CD4-positive, alpha-beta T cell treated with Interleukin-6 at 100 ng/mL for 8 hours (primary cell): ENCODE measurements around the gene FAM53B.

Experiments used
- DNase-seq: peaks from one replicate; pipeline ENCODE4 v3.0.0-alpha.2; 2020; ENCODE audit warnings: mixed read lengths, low spot score

The FAM53B gene

DNA sequence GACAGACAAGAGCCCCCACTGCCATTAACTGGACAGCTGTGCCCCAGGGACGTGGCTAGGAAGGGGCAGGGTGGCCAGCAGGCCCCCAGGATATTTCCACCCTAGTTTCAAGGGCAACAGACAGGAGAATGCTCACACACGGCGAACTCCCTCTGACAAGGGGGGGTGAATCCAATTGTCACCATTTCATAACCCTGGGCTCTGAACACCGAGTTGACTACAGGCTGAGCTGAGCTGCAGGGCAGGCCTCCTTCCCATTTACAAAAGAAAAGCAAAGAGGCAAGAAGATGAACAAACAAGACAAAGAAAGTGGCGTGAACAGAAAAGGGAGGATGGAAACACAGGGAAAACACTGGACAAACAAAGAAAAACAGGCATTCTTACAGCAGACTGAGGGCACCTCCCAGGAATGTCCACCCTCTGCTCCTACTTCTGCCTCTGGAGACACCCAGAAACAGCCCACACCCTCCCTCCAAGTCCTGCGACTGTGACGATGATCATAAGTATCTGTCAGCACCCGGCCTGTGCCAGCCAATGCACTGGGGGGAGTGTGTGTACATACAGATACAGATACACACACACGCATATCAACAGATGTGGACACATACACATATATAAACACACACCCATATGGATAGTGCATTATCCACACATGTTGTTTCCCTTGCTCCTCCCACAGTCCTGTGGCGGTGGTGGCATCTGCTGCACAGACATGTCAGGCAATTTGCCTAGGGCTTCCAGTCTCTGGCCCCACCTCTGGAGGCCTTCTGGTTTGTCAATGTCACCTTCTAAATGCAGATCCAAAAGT, 66.2 kb downstream of the FAM53B start:
- no peak for DNase-seq

GRCh38 chr10:124677293-124677699, 66.9 kb downstream of the FAM53B start:
- DNase-seq = no peak

- no peak for DNase-seq
Measured at GRCh38 chr10:124676416-124677062, 67.6 kb downstream of the FAM53B start.

DNA sequence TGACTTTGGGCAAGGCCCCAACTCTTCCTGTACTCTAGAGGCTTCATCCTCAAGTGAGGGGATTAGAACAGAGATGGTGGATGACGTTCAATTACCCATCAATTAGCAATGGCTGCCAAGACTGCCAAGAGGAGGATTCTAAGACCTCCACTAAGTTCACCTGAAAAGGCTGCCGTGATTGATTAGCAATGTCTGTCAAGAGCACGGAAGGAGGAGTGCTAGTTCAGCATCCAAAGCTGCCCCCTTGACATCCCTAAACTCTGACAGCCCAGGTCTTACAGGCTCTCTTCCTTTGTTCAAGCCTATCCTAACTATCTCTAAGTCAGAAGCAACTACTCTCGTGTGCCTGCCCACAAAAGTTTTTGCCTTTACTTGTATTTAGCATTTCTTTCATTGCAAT, 68.4 kb downstream of the FAM53B start:
- DNase-seq = no peak

GRCh38 chr10:124675261-124675660, 68.9 kb downstream of the FAM53B start:
- DNase-seq = no peak

DNA sequence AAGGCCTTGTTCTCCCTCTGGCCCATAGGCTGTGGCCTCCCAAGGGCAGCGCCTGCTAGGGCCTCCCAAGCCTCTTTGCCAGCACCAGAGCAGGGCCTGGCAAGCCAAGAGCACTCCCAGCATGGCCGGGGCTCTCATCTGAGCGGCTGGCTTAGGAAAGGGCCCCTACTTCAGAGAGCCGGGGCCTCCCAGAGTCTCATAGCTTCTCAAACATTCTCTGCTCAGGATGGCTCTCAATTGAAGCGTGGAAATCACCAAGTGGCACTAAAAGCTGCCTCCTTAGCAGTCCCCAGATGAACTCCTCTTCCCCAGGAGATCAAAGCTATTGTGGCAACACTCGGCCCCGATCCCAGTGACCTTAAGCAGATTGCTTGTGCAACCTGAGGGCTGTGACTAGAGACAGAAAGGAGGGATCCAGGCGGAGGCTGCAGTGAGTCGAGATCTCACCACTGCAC, 69.4 kb downstream of the FAM53B start:
- DNase-seq = no peak

DNA sequence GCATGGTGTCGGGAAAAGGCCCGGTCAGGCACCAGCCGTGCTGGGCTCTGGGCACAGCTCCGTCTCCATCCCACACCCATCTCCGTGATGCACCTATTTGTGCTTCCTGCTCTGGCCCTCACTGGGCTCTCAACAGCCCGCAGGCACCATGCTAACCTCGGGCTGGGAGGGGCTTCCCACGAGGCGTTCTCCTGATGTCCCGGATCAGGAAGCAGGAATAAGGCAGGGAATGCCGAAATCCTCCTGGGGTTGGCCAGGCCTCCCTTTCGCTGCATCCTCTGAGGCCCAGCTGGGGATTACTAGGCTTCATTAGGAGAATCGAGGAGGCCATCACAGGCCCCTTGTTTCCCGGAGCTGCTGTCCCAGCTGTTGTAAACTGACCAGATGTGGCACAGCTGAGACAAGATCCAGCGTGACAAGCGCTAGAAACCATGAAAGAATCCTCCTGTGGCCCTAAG, 72.0 kb downstream of the FAM53B start:
- DNase-seq = no peak

GRCh38 chr10:124671486-124672075, 72.6 kb downstream of the FAM53B start:
- DNase-seq = no peak

- DNase-seq = peak; percentile 32
Measured at GRCh38 chr10:124670849-124671248, 73.3 kb downstream of the FAM53B start.

DNA sequence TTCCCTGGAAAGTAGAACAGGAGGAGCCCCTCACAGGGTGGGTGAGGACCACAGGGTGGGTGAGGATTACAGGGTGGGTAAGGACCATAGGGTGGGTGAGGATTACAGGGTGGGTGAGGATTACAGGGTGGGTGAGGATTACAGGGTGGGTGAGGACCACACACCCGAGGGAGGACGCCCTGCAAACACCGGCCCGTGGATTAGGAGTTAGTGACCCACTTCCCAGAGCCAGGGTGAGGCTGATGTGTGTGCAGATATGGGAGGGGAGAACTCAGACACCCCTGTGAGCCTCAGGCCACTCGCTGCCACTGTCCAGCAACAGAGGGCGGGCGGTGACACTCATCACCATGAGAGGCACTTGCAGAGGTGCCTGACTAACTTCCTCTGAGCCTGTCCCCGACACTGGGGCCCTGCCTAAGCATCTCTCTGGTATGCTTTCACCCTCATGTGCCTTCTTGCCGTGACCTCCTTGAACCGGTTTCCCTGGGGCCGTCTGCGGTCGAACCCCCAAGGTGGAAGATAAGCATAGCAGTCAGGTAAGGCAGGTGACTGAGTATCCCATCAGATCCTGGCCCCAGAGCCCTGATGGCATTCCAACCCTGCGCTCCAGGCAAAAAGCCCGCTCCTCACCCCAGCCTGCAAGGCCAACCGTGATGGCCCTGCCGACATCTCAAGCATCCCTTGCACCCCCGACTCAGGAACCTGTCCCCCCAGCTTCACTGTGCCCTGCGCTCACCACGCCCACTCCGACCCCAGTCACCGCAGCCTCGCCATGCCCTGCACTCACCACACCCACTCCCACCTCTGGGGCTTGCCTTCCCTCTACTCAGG, 74.1 kb downstream of the FAM53B start:
- no peak for DNase-seq

DNA sequence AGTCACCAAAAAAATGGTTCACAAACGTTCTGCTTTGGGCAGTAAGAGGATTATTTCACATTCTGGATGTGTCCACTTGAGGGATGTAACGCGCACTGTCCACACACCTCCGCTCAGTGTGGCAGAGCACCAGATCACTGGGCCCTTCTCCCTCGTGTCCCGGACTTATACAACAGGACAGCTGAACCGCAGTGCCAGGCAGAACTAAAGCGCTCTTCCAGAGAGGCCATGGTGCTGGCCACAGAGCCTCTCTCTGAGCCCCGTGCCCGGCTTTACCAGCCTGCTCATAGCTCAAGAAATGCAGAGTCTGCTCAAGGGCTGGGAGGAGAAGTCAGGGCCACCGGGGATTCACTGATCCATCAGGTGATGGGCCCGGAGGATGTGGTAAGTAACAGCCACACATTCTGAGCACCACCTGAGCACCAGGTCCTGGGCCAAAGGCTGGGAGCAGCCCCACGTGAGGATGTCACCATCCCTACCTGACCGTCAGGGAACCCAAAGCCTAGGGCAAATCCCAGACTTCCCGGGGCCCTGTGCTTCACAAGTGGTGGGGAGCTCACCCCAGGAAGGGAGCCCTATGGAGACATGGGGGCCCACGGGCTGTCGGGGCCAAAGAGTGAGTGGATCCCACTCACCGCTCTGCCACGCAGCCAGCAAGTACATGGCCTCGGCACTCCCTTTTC, 74.9 kb downstream of the FAM53B start:
- no peak for DNase-seq

DNA sequence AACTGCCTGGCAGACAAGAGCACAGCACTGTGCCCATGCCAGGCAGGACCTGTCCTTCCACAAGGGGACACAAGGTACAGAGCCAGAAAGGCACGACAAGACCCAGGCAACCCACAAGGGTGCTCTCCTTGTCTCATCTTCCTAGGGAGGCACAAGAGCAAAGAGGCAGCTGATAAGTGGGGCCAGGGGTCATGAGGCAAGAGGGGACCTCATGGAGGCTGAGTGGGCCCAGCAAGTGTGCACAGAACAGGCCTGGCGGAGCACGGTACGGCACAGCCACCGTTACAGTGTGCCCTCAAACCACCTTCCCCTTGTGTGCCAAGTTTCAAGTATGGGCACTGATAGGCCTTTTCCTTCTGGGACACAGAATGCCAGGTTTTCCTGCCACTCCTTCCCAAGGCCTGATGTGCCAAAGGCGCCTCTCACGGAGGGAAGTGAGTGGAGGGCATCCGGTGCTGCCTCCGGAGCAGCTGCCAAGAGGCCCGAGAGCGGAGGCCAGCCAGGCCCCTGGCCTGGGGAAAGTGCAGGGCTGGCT, 75.6 kb downstream of the FAM53B start:
- no peak for DNase-seq

- DNase-seq = no peak
Measured at GRCh38 chr10:124667425-124668345, 76.5 kb downstream of the FAM53B start.

DNA sequence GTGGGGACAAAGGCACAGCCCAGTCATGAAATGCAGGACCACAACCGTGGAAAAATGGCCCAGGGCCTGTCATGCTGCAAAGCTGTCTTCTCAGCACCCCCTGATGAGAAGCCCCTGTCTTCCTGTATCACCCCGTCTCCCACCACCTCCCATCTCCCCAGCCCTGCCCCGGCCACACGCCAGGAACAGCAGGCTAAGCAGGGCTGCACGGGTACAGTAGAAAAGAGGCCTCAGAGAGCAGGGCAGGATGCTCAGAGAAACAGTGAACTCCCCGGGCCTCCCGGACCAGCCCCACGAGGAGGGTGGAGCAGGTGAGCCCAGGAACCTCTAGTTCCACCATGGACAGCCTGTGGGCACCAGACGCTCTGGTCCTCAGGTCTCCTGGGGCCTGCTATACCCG, 77.7 kb downstream of the FAM53B start:
- no peak for DNase-seq

GRCh38 chr10:124665980-124666379, 78.2 kb downstream of the FAM53B start:
- DNase-seq = no peak

GRCh38 chr10:124665558-124665957, 78.6 kb downstream of the FAM53B start:
- DNase-seq = no peak

DNA sequence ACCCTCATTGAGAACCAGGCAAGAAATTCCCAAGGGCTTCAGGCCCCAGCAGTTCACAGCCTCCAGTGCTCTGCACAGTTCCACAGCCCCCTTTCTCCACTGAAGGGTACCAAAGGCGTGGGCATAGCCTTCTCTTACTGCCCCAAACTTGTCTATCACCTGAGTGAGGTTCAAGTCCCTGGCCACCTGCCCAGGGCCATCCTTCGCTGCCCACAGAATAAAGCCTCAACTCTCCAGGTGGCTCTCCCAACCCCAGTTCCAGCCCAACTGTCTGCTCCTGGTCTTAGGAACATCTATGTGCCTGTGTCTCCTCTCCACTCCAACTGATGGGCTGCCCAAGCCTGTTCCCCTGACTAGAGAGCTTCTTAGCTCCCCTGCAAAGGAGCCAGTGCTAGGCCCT, 79.1 kb downstream of the FAM53B start:
- DNase-seq = no peak

GRCh38 chr10:124663766-124664360, 80.3 kb downstream of the FAM53B start:
- no peak for DNase-seq

GRCh38 chr10:124663228-124663627, 81.0 kb downstream of the FAM53B start:
- no peak for DNase-seq

DNA sequence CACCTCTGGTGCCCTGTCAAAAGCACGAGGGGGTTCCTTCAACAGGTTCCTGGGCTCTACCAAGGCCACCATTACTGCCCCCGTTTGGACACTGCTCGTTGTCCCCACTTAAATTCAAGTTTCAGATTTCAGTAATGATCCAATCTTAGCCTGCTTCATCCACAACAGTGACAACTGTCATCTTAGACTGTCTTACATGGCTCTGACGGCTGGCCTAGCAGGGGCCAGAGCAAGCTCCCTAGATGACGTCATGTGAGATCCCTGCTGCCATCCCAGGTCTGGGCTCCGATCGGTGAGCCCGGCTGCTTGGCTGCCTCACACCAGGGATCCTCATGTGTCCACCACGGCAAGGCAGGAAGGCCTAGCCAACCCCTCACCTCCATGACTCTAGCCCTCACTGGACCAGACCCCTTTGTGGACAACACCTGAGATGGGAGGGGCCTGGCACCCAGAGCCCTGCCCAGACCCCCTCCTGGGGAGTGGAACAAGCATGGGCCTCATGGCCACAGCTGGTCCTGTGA, 82.5 kb downstream of the FAM53B start:
- DNase-seq = no peak
